Astrocyte of the hippocampus (primary cell): ENCODE measurements around the gene GOLGA8J.
"Not testable (repeated sequence)": the region's sequence is repeated elsewhere in the genome, so short reads cannot be mapped to it uniquely, and the experiment has no call there.

Experiments
- DNase-seq: peaks from one replicate; pipeline ENCODE4 v3.0.0; 2011; ENCODE audit warnings: low read depth, low spot score

GOLGA8J gene

GRCh38 chr15:30080816-30081215, 1.9 kb upstream of the GOLGA8J start:
- peak; percentile 80 for DNase-seq

DNA sequence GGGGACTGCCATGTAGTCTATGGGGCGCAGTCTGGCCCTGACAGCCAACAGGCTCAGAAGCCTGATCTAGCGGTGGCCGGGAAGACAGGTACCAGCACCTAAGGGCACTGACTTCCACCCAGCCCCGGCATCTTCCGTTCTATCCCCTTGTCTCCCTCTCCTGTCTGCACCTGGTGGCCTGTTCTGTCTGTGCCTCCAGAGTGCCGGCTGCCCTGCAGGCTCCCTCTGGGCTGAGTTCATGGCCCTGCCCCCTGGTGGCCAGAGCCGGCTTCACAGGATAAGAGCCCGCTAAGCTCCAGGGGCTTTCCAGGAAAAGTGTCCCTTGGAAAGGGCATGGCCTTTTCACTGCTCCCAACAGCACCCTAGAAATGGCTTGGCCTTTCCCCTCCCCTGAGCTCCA, 15.1 kb downstream of the GOLGA8J start:
- not testable (repeated sequence) for DNase-seq

- not testable (repeated sequence) for DNase-seq
Measured at GRCh38 chr15:30102890-30103289, 20.1 kb downstream of the GOLGA8J start.

GRCh38 chr15:30103941-30104507, 21.3 kb downstream of the GOLGA8J start:
- not testable (repeated sequence) for DNase-seq

GRCh38 chr15:30110591-30110990, 27.8 kb downstream of the GOLGA8J start:
- DNase-seq, result not testable (repeated sequence)

GRCh38 chr15:30130066-30130465, 47.3 kb downstream of the GOLGA8J start:
- peak; percentile 5 for DNase-seq

DNA sequence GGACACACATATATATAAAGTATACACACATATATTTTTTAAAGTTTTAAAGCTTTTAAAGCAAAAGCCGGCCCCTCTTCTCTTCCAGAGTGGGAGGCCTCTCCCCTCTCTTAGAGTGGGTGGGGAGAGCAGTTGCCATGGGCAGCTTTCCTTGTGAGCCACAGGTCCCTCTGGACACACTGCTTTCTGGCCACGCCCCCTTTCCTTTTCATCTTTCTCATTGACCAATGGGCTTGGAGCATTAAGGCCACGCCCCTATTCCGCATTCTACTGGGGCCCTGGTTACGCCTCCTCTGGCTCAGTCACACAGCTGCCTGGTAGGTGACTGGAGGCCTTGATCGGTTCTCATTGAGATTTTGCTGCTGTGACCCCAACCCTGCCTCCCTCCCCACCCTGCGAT, 52.0 kb downstream of the GOLGA8J start, which contains the start of gene GOLGA8T:
TSS of gene GOLGA8T (plus strand) at position 301 of the 400 bp plus-strand sequence. CDS start at position 399, 98 bp downstream.
- not testable (repeated sequence) for DNase-seq
